WTC11 (cell line): ENCODE data around the gene SERTAD1. TPM values are rescaled to one million over a fixed set of nuclear protein-coding genes. Genes with fewer than 3 reads are reported as not detected.

Experiments used
- ATAC-seq: fragments of 200-7000 bp; cut with Tn5 transposase; 2 replicates; pipeline ENCODE4 v1.10.0; 2021; ENCODE audit warnings: mild to moderate bottlenecking, moderate library complexity
- CTCF ChIA-PET: fragments of 300-600 bp; sonication (Branson Sonifier 250); formaldehyde crosslinking; loops from one replicate; lab custom pipeline; 2021; ENCODE audit warnings: antibody characterized with exemption; lab: Charles Lee
- POLR2A ChIA-PET: fragments of 350-600 bp; sonication (Branson Sonifier 250); formaldehyde crosslinking; loops from one replicate; lab custom pipeline; 2021; ENCODE audit warnings: antibody characterized with exemption; lab: Charles Lee
- DNase-seq: peaks from one replicate; pipeline ENCODE4 v3.0.0; 2021; ENCODE audit warnings: low spot score
- H3K27ac Mint-ChIP-seq: 2 replicates; pipeline ENCODE4 v1.8.0; 2021; ENCODE audit warnings: mixed read lengths
- H3K27me3 Mint-ChIP-seq: 2 replicates; pipeline ENCODE4 v1.8.0; 2021; ENCODE audit warnings: low read depth, mild to moderate bottlenecking, moderate library complexity, mixed read lengths
- H3K36me3 Mint-ChIP-seq: 2 replicates; pipeline ENCODE4 v1.8.0; 2021; ENCODE audit warnings: mixed read lengths
- H3K4me1 Mint-ChIP-seq: 2 replicates; pipeline ENCODE4 v1.8.0; 2022; ENCODE audit warnings: mixed read lengths
- H3K4me3 Mint-ChIP-seq: 2 replicates; pipeline ENCODE4 v1.8.0; 2021; ENCODE audit warnings: mild to moderate bottlenecking, moderate library complexity, mixed read lengths
- H3K9me3 Mint-ChIP-seq: 2 replicates; pipeline ENCODE4 v1.8.0; 2021; ENCODE audit warnings: mixed read lengths
- AR ChIP-seq: fragments of 250-450 bp; sonication (Bioruptor Pico); IDR thresholded peaks from 2 replicates; pipeline ENCODE4 v1.9.0; 2021; ENCODE audit warnings: mild to moderate bottlenecking
- ATF3 ChIP-seq: sonication (generic); formaldehyde crosslinking; conservative IDR thresholded peaks from 2 replicates; pipeline ENCODE4 v1.8.1; 2022; ENCODE audit warnings: mild to moderate bottlenecking, missing genetic modification reagents
- CBFB ChIP-seq: sonication (generic); formaldehyde crosslinking; IDR thresholded peaks from 2 replicates; pipeline ENCODE4 v1.8.1; 2022; ENCODE audit warnings: mild to moderate bottlenecking, low read depth, missing genetic modification reagents
- CDX4 ChIP-seq: fragments of 250-450 bp; sonication (Bioruptor Pico); IDR thresholded peaks from 2 replicates; pipeline ENCODE4 v1.9.0; 2021; ENCODE audit warnings: moderate library complexity, mild to moderate bottlenecking, inconsistent platforms, borderline replicate concordance
- CREB1 ChIP-seq: sonication (generic); formaldehyde crosslinking; IDR thresholded peaks from 2 replicates; pipeline ENCODE4 v1.8.0; 2023; ENCODE audit warnings: mild to moderate bottlenecking, missing genetic modification reagents
- CREM ChIP-seq: sonication (generic); formaldehyde crosslinking; IDR thresholded peaks from 2 replicates; pipeline ENCODE4 v1.8.1; 2022; ENCODE audit warnings: mild to moderate bottlenecking, missing genetic modification reagents, moderate library complexity
- E2F4 ChIP-seq: sonication (generic); formaldehyde crosslinking; IDR thresholded peaks from 2 replicates; pipeline ENCODE4 v1.8.1; 2022; ENCODE audit warnings: low read depth, mild to moderate bottlenecking, moderate library complexity, missing genetic modification reagents, borderline replicate concordance
- ETV6 ChIP-seq: sonication (generic); formaldehyde crosslinking; IDR thresholded peaks from 2 replicates; pipeline ENCODE4 v1.8.1; 2022; ENCODE audit warnings: mild to moderate bottlenecking, missing genetic modification reagents
- FOXJ3 ChIP-seq: sonication (generic); formaldehyde crosslinking; IDR thresholded peaks from 2 replicates; pipeline ENCODE4 v1.9.0; 2021; ENCODE audit warnings: missing genetic modification reagents, mild to moderate bottlenecking, borderline replicate concordance
- FOXK1 ChIP-seq: sonication (generic); formaldehyde crosslinking; IDR thresholded peaks from 2 replicates; pipeline ENCODE4 v1.8.0; 2022; ENCODE audit warnings: mild to moderate bottlenecking, moderate library complexity, missing genetic modification reagents
- JAZF1 ChIP-seq: fragments of 250-450 bp; sonication (Bioruptor Pico); IDR thresholded peaks from 2 replicates; pipeline ENCODE4 v1.9.0; 2021; ENCODE audit warnings: moderate library complexity, mild to moderate bottlenecking, inconsistent platforms
- JUN ChIP-seq: sonication (generic); formaldehyde crosslinking; IDR thresholded peaks from 2 replicates; pipeline ENCODE4 v1.8.0; 2023; ENCODE audit warnings: mild to moderate bottlenecking, missing genetic modification reagents
- PREB ChIP-seq: sonication (generic); formaldehyde crosslinking; IDR thresholded peaks from 2 replicates; pipeline ENCODE4 v1.8.1; 2022; ENCODE audit warnings: mild to moderate bottlenecking, missing genetic modification reagents, moderate library complexity, borderline replicate concordance
- SP1 ChIP-seq: sonication (generic); formaldehyde crosslinking; conservative IDR thresholded peaks from 2 replicates; pipeline ENCODE4 v1.8.1; 2022; ENCODE audit warnings: missing genetic modification reagents
- USF1 ChIP-seq: sonication (generic); formaldehyde crosslinking; IDR thresholded peaks from 2 replicates; pipeline ENCODE4 v1.8.0; 2022; ENCODE audit warnings: mild to moderate bottlenecking, missing genetic modification reagents
- ZNF232 ChIP-seq: sonication (generic); formaldehyde crosslinking; IDR thresholded peaks from 2 replicates; pipeline ENCODE4 v1.8.0; 2022; ENCODE audit warnings: mild to moderate bottlenecking, missing genetic modification reagents
- ZSCAN18 ChIP-seq: fragments of 250-450 bp; sonication (Bioruptor Pico); IDR thresholded peaks from 2 replicates; pipeline ENCODE4 v2.1.2; 2022; ENCODE audit warnings: mild to moderate bottlenecking, moderate library complexity
- total RNA-seq: library from RNA; stranded (reverse); gene quantifications from 3 replicates; pipeline ENCODE4 v1.2.3, GENCODE V29; 2021

SERTAD1 gene
- total RNA-seq, 1 experiment from 2014 or later, result 6.8 TPM

- TF ChIP-seq ETV6 (CRISPR knock-in tag) (no peak), E2F4 (CRISPR knock-in tag) (no peak), ZNF232 (no peak), ZSCAN18 (CRISPR knock-in tag) (no peak)
Observed at GRCh38 chr19:40377876-40378385, 47.9 kb downstream of the SERTAD1 start (continued).

- POLR2A ChIA-PET, result no interaction called here
- no peaks in the 10 kb centered on the region for H3K4me1 Mint-ChIP-seq
- H3K4me3 Mint-ChIP-seq, result no peak overlapping the region
- ATAC-seq (no peak), DNase-seq (no peak)
- CTCF ChIA-PET, result no interaction called here
- peaks cover 24% of the 10 kb centered on the region for H3K36me3 Mint-ChIP-seq
- no peaks in the 10 kb centered on the region for H3K9me3 Mint-ChIP-seq
- H3K27me3 Mint-ChIP-seq, result no peaks in the 10 kb centered on the region
- H3K27ac Mint-ChIP-seq, result no peak overlapping the region
- TF ChIP-seq PREB (CRISPR knock-in tag) (no peak), SP1 (CRISPR knock-in tag) (no peak), CREM (CRISPR knock-in tag) (no peak), JAZF1 (CRISPR knock-in tag) (no peak), FOXJ3 (CRISPR knock-in tag) (no peak), CDX4 (CRISPR knock-in tag) (no peak), CBFB (no peak)
- TF ChIP-seq, all 79 proteins: peak for 0
Observed at GRCh38 chr19:40376286-40376862, 49.4 kb downstream of the SERTAD1 start.

- DNase-seq, result no peak
- Mint-ChIP-seq H3K27me3 (no peaks in the 10 kb centered on the region), H3K4me1 (no peaks in the 10 kb centered on the region), H3K27ac (no peak overlapping the region), H3K4me3 (no peak overlapping the region), H3K36me3 (peaks cover 27% of the 10 kb centered on the region), H3K9me3 (no peaks in the 10 kb centered on the region)
- CTCF ChIA-PET, result interaction anchor here (0.6 kb wide), 1 partner anchor 140 kb away, joined by 5 read pairs; no protein-coding TSS in a partner anchor
- TF ChIP-seq ATF3 (no peak), USF1 (CRISPR knock-in tag) (no peak), AR (no peak), FOXK1 (CRISPR knock-in tag) (no peak), JUN (no peak), CREB1 (CRISPR knock-in tag) (no peak)
- POLR2A ChIA-PET, result no interaction called here
- ATAC-seq, result no peak
Observed at GRCh38 chr19:40374084-40374483, 51.7 kb downstream of the SERTAD1 start.
